Measurements from ENCODE around the gene DHRS7B. TPM values are rescaled to one million over a fixed set of nuclear protein-coding genes. Genes with fewer than 3 reads are reported as not detected.

DHRS7B gene
- total and polyA plus RNA-seq, 4 donors: 19.4 to 55.6 (median 31.7) TPM

GRCh38 chr17:21152731-21153130 is 26.0 kb downstream of the DHRS7B start:
- H3K9me3 ChIP-seq (ENCODE audit: control insufficient read depth in 4 of 4, insufficient read depth in 3 of 4, low read length in 3 of 4): peaks cover 0 to 14% (median 1%) of the 10 kb centered on the region in 4 donors
- H3K27ac ChIP-seq (ENCODE audit: low read depth in 1 of 2, low read length in 1 of 2): no peak overlapping the region
- H3K4me1 ChIP-seq (ENCODE audit: control insufficient read depth in 5 of 5, insufficient read depth in 5 of 5, low read length in 5 of 5): no peaks in the 10 kb centered on the region
- no peaks in the 10 kb centered on the region for H3K27me3 ChIP-seq (ENCODE audit: control insufficient read depth in 3 of 3, insufficient read depth in 3 of 3, low read length in 2 of 3)
- WGBS, 2 donors: 35 to 68% methylated on average over 1 of the region's 1 CpG
- no peak for DNase-seq
- no peak for ATAC-seq (ENCODE audit: insufficient read depth, low FRiP score)
- no peak for TF ChIP-seq CTCF (IDR thresholded peaks at IDR 0.05; ENCODE audit: control extremely low read depth, extremely low read depth)
- H3K9ac ChIP-seq (ENCODE audit: insufficient read depth in 1 of 2, low read length in 2 of 2): no peak overlapping the region
- H3K4me3 ChIP-seq: no peak overlapping the region
- no peaks in the 10 kb centered on the region for H3K36me3 ChIP-seq (ENCODE audit: control insufficient read depth in 4 of 4, insufficient read depth in 4 of 4, low read length in 4 of 4)

DNA sequence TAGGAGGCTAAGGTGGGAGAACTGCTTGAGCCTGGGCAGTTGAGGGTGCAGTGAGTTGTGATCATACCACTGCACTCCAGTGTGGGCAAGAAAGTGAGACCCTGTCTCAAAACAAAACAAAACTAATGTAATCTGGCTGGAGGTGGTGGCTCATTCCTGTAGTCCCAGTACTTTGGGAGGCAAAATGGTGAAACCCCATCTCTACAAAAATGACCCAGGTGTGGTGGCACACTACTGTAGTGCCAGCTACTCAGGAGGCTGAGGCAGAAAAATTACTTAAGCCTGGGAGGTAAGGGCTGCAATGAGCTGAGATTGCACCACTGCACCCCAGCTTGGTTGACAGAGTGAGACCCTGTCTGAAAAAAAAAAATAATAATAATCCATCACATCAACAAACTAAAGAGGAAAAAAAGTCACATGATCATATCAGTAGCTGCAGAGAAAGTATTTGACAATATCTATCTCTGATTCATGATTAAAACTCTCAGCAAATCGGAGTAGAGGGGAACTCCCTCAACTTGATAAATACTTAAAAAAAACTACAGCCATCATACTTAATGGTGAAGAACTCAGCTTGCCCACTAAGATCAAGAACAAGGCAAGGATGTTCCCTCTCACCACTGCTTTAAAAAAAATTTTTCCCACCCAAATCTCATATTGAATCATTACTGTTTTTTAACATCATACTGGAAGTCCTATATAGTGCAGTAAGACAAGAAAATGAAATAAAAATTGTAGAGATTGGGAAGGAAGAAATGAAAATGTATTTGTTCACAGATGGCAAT is 31.0 kb downstream of the DHRS7B start:
- WGBS, 2 donors: 61 to 88% methylated on average over 1 of the region's 1 CpG
- no peak for ATAC-seq (ENCODE audit: insufficient read depth, low FRiP score)
- peaks cover 0 to 8% (median 0%) of the 10 kb centered on the region in 4 donors for H3K9me3 ChIP-seq (ENCODE audit: control insufficient read depth in 4 of 4, insufficient read depth in 3 of 4, low read length in 3 of 4)
- no peak overlapping the region for H3K9ac ChIP-seq (ENCODE audit: insufficient read depth in 1 of 2, low read length in 2 of 2)
- no peak for DNase-seq
- H3K4me1 ChIP-seq (ENCODE audit: control insufficient read depth in 5 of 5, insufficient read depth in 5 of 5, low read length in 5 of 5): peaks cover 0 to 5% (median 2%) of the 10 kb centered on the region in 5 donors
- TF ChIP-seq CTCF (IDR thresholded peaks at IDR 0.05; ENCODE audit: control extremely low read depth, extremely low read depth): no peak
- H3K4me3 ChIP-seq: no peak overlapping the region
- no peaks in the 10 kb centered on the region for H3K36me3 ChIP-seq (ENCODE audit: control insufficient read depth in 4 of 4, insufficient read depth in 4 of 4, low read length in 4 of 4)
- no peaks in the 10 kb centered on the region for H3K27me3 ChIP-seq (ENCODE audit: control insufficient read depth in 3 of 3, insufficient read depth in 3 of 3, low read length in 2 of 3)
- no peak overlapping the region for H3K27ac ChIP-seq (ENCODE audit: low read depth in 1 of 2, low read length in 1 of 2)

DNA sequence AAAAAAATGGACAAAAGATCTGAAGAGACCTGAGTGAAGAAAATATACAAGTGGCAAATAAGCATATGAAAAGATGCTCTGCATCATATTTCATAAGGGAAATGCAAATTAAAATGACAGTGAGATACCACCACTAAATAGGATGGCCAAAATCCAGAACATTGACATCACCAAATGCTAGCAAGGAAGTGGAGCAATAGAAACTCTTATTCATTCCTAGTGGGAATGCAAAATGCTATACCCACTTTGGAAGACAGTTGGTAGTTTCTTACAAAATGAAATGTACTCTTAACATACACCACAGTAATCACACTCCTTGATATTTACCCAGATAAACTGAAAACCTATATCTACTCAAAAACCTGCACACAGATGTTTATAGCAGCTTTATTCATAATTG is 33.6 kb downstream of the DHRS7B start:
- H3K9ac ChIP-seq (ENCODE audit: insufficient read depth in 1 of 2, low read length in 2 of 2): no peak overlapping the region
- H3K4me3 ChIP-seq: no peak overlapping the region
- H3K9me3 ChIP-seq (ENCODE audit: control insufficient read depth in 4 of 4, insufficient read depth in 3 of 4, low read length in 3 of 4): no peaks in the 10 kb centered on the region
- H3K27me3 ChIP-seq (ENCODE audit: control insufficient read depth in 3 of 3, insufficient read depth in 3 of 3, low read length in 2 of 3): no peaks in the 10 kb centered on the region
- peaks cover 0 to 5% (median 2%) of the 10 kb centered on the region in 5 donors for H3K4me1 ChIP-seq (ENCODE audit: control insufficient read depth in 5 of 5, insufficient read depth in 5 of 5, low read length in 5 of 5)
- no peak overlapping the region for H3K27ac ChIP-seq (ENCODE audit: low read depth in 1 of 2, low read length in 1 of 2)
- no peak for ATAC-seq (ENCODE audit: insufficient read depth, low FRiP score)
- no peak for TF ChIP-seq CTCF (IDR thresholded peaks at IDR 0.05; ENCODE audit: control extremely low read depth, extremely low read depth)
- DNase-seq: no peak
- H3K36me3 ChIP-seq (ENCODE audit: control insufficient read depth in 4 of 4, insufficient read depth in 4 of 4, low read length in 4 of 4): no peaks in the 10 kb centered on the region
